Esophagus muscularis mucosa (tissue), 3 donors: ENCODE measurements around the gene DCP1B.

ENCODE experiments used
- CTCF ChIP-seq, 3 experiments: fragments of 200-600 bp in 2 of 3; fragments of 450-650 bp in 1 of 3; sonication (generic) in 2 of 3; IDR thresholded peaks; one replicate each; pipeline ENCODE4 v1.5.1; 2017 to 2019; ENCODE audit warnings: antibody characterized with exemption in 3 of 3, mild to moderate bottlenecking in 2 of 3, moderate library complexity in 1 of 3
- POLR2A ChIP-seq: fragments of 450-650 bp; IDR thresholded peaks from one replicate; pipeline ENCODE4 v1.6.1; 2017; ENCODE audit warnings: antibody characterized with exemption, moderate library complexity, mild to moderate bottlenecking, low read depth

DNA sequence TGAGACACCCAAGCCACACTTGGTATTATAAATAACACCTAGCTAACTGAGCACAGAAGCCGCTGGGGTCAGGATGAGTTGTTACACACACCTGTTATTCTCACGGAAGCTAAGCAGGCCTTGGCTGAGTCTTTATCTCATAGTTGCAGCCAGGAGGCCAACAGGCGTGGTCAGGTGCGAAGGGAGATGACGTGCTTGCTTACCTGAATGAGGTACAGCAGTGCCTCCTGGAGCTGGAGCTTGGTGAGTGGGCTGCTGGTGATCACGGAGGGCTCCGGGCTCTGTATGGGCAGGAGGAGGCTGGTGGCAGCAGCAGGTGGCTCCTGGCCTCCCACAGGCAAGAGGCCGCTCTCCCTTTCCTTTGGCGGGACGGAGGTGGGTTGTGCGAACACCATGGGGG lies 55.4 kb downstream of the DCP1B start:
- TF ChIP-seq CTCF (IDR thresholded peaks at IDR 0.05) (no peak), POLR2A (no peak)
